ENCODE data around the gene APIP.

APIP gene

DNA sequence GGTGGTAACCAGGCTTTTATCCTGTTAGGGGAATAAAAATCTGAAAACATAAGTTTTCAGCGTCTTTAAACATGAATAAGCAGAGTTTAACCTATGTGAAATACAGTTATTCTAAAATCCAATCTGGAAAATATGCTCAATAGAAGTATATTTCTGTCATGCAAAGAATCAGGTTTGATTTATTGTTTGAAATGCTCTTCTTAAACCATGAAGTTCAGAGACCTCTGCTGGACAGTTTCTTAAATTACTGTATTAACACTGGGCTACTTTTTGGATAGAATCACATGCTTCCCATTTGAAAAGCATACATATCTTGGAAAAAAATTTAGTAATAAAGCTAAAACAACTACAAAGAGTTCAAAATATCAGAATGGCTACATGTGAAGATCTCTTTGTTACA is 25.4 kb downstream of the APIP start:
- no peaks in the 10 kb centered on the region for H3K27me3 ChIP-seq (ENCODE audit: control insufficient read depth in 1 of 2, insufficient read depth in 2 of 2, low read length in 2 of 2)
- peaks cover 6 to 9% of the 10 kb centered on the region in 2 donors for H3K36me3 ChIP-seq (ENCODE audit: control insufficient read depth in 1 of 2, insufficient read depth in 2 of 2, low read length in 2 of 2)
- H3K9me3 ChIP-seq (ENCODE audit: control insufficient read depth in 1 of 2, low read length in 2 of 2), result no peaks in the 10 kb centered on the region
- H3K9ac ChIP-seq (ENCODE audit: low read depth in 1 of 2, low read length in 2 of 2), result no peak overlapping the region
- no peak overlapping the region for H3K27ac ChIP-seq (ENCODE audit: low read depth, low read length)
- H3K4me3 ChIP-seq (ENCODE audit: low read depth in 1 of 2, low read length in 2 of 2), result no peak overlapping the region
- no peaks in the 10 kb centered on the region for H3K4me1 ChIP-seq (ENCODE audit: control insufficient read depth in 1 of 2, insufficient read depth in 2 of 2, low read length in 2 of 2)

DNA sequence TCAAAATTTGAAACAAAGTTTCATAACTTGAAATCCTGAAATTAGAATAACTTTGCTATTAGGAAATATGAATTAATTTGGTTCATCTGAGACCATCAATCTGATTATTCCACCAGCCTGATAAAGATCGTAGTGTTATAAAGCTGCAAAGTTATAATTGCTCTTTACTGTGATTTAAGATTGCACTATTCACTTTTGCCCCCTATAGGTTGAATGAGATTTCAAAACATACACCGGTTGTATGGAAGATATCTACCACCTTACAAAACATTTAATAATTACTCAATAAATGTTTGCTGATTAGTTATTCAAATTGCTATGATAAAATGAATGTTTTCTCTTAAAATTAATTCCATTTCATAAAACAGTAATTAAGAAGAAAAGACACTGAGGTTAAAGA is 26.1 kb downstream of the APIP start:
- Histone ChIP-seq H3K4me1 (ENCODE audit: control insufficient read depth in 1 of 2, insufficient read depth in 2 of 2, low read length in 2 of 2) (no peaks in the 10 kb centered on the region), H3K36me3 (ENCODE audit: control insufficient read depth in 1 of 2, insufficient read depth in 2 of 2, low read length in 2 of 2) (peaks cover 6 to 12% of the 10 kb centered on the region in 2 donors), H3K27me3 (ENCODE audit: control insufficient read depth in 1 of 2, insufficient read depth in 2 of 2, low read length in 2 of 2) (no peaks in the 10 kb centered on the region), H3K9ac (ENCODE audit: low read depth in 1 of 2, low read length in 2 of 2) (no peak overlapping the region), H3K4me3 (ENCODE audit: low read depth in 1 of 2, low read length in 2 of 2) (no peak overlapping the region), H3K27ac (ENCODE audit: low read depth, low read length) (no peak overlapping the region), H3K9me3 (ENCODE audit: control insufficient read depth in 1 of 2, low read length in 2 of 2) (no peaks in the 10 kb centered on the region)

GRCh38 chr11:34887260-34887659 is 28.9 kb downstream of the APIP start:
- Histone ChIP-seq H3K4me3 (ENCODE audit: low read depth in 1 of 2, low read length in 2 of 2) (no peak overlapping the region), H3K4me1 (ENCODE audit: control insufficient read depth in 1 of 2, insufficient read depth in 2 of 2, low read length in 2 of 2) (no peaks in the 10 kb centered on the region), H3K27ac (ENCODE audit: low read depth, low read length) (no peak overlapping the region), H3K9me3 (ENCODE audit: control insufficient read depth in 1 of 2, low read length in 2 of 2) (no peaks in the 10 kb centered on the region), H3K36me3 (ENCODE audit: control insufficient read depth in 1 of 2, insufficient read depth in 2 of 2, low read length in 2 of 2) (peaks cover 6 to 16% of the 10 kb centered on the region in 2 donors), H3K9ac (ENCODE audit: low read depth in 1 of 2, low read length in 2 of 2) (no peak overlapping the region), H3K27me3 (ENCODE audit: control insufficient read depth in 1 of 2, insufficient read depth in 2 of 2, low read length in 2 of 2) (no peaks in the 10 kb centered on the region)

- Histone ChIP-seq H3K36me3 (ENCODE audit: control insufficient read depth in 1 of 2, insufficient read depth in 2 of 2, low read length in 2 of 2) (peaks cover 6 to 16% of the 10 kb centered on the region in 2 donors), H3K9me3 (ENCODE audit: control insufficient read depth in 1 of 2, low read length in 2 of 2) (no peaks in the 10 kb centered on the region), H3K4me3 (ENCODE audit: low read depth in 1 of 2, low read length in 2 of 2) (no peak overlapping the region), H3K9ac (ENCODE audit: low read depth in 1 of 2, low read length in 2 of 2) (no peak overlapping the region), H3K27ac (ENCODE audit: low read depth, low read length) (no peak overlapping the region), H3K27me3 (ENCODE audit: control insufficient read depth in 1 of 2, insufficient read depth in 2 of 2, low read length in 2 of 2) (no peaks in the 10 kb centered on the region), H3K4me1 (ENCODE audit: control insufficient read depth in 1 of 2, insufficient read depth in 2 of 2, low read length in 2 of 2) (no peaks in the 10 kb centered on the region)
These were observed 29.6 kb downstream of the APIP start for GRCh38 chr11:34886609-34887008.

DNA sequence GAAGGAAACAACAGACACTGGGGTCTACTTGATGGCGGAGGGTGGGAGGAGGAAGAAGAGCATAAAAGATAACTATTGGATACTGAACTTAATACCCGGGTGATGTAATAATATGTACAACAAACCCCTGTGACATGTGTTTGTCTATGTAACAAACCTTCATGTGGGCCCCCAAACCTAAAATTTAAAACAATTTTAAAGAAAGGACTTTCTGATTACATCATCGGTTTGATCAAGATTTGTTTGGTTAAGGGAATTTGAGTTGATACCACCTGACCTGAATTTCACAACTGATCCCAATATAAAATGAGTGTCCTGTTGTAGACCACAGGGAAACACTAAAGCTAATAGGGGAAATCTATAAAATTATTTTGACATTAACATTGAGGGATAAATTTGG is 34.3 kb downstream of the APIP start:
- no peaks in the 10 kb centered on the region for H3K27me3 ChIP-seq (ENCODE audit: control insufficient read depth in 1 of 2, insufficient read depth in 2 of 2, low read length in 2 of 2)
- no peak overlapping the region for H3K4me3 ChIP-seq (ENCODE audit: low read depth in 1 of 2, low read length in 2 of 2)
- no peak overlapping the region for H3K27ac ChIP-seq (ENCODE audit: low read depth, low read length)
- peaks cover 0 to 14% of the 10 kb centered on the region in 2 donors for H3K36me3 ChIP-seq (ENCODE audit: control insufficient read depth in 1 of 2, insufficient read depth in 2 of 2, low read length in 2 of 2)
- H3K9ac ChIP-seq (ENCODE audit: low read depth in 1 of 2, low read length in 2 of 2), result no peak overlapping the region
- H3K9me3 ChIP-seq (ENCODE audit: control insufficient read depth in 1 of 2, low read length in 2 of 2), result no peaks in the 10 kb centered on the region
- no peaks in the 10 kb centered on the region for H3K4me1 ChIP-seq (ENCODE audit: control insufficient read depth in 1 of 2, insufficient read depth in 2 of 2, low read length in 2 of 2)

DNA sequence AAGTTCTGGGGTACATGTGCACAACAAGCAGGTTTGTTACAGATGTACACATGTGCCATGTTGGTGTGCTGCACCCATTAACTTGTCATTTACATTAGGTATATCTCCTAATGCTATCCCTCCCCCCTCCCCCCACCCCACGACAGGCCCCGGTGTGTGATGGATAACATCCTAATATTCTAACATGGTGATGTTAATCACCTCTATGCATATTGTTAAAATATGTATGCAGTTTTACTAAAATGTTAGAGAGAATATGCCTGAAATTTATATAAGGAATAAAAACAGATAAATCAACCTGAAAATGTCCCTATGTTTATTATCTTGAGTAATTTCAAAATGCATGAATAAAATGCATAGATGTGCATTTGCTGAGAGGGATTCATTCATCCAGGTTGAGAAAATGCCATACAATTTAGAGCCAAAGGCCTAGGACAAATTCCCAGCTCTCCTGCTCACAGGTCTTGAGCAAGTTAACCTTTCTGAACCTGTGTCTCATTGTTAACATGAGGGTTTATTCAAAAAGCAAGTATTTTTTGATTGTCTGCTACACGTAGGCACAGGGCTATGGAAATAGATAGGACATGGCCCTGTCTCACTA is 38.7 kb downstream of the APIP start:
- H3K4me1 ChIP-seq (ENCODE audit: control insufficient read depth in 1 of 2, insufficient read depth in 2 of 2, low read length in 2 of 2), result peaks cover 0 to 5% of the 10 kb centered on the region in 2 donors
- no peaks in the 10 kb centered on the region for H3K27me3 ChIP-seq (ENCODE audit: control insufficient read depth in 1 of 2, insufficient read depth in 2 of 2, low read length in 2 of 2)
- H3K36me3 ChIP-seq (ENCODE audit: control insufficient read depth in 1 of 2, insufficient read depth in 2 of 2, low read length in 2 of 2), result no peaks in the 10 kb centered on the region
- no peak overlapping the region for H3K9ac ChIP-seq (ENCODE audit: low read depth in 1 of 2, low read length in 2 of 2)
- no peaks in the 10 kb centered on the region for H3K9me3 ChIP-seq (ENCODE audit: control insufficient read depth in 1 of 2, low read length in 2 of 2)
- no peak overlapping the region for H3K4me3 ChIP-seq (ENCODE audit: low read depth in 1 of 2, low read length in 2 of 2)
- H3K27ac ChIP-seq (ENCODE audit: low read depth, low read length), result no peak overlapping the region

- Histone ChIP-seq H3K36me3 (ENCODE audit: control insufficient read depth in 1 of 2, insufficient read depth in 2 of 2, low read length in 2 of 2) (no peaks in the 10 kb centered on the region), H3K27me3 (ENCODE audit: control insufficient read depth in 1 of 2, insufficient read depth in 2 of 2, low read length in 2 of 2) (no peaks in the 10 kb centered on the region), H3K9me3 (ENCODE audit: control insufficient read depth in 1 of 2, low read length in 2 of 2) (no peaks in the 10 kb centered on the region), H3K9ac (ENCODE audit: low read depth in 1 of 2, low read length in 2 of 2) (no peak overlapping the region), H3K4me3 (ENCODE audit: low read depth in 1 of 2, low read length in 2 of 2) (no peak overlapping the region), H3K4me1 (ENCODE audit: control insufficient read depth in 1 of 2, insufficient read depth in 2 of 2, low read length in 2 of 2) (peaks cover 0 to 5% of the 10 kb centered on the region in 2 donors), H3K27ac (ENCODE audit: low read depth, low read length) (no peak overlapping the region)
These were observed 42.0 kb downstream of the APIP start for GRCh38 chr11:34874202-34874601.

DNA sequence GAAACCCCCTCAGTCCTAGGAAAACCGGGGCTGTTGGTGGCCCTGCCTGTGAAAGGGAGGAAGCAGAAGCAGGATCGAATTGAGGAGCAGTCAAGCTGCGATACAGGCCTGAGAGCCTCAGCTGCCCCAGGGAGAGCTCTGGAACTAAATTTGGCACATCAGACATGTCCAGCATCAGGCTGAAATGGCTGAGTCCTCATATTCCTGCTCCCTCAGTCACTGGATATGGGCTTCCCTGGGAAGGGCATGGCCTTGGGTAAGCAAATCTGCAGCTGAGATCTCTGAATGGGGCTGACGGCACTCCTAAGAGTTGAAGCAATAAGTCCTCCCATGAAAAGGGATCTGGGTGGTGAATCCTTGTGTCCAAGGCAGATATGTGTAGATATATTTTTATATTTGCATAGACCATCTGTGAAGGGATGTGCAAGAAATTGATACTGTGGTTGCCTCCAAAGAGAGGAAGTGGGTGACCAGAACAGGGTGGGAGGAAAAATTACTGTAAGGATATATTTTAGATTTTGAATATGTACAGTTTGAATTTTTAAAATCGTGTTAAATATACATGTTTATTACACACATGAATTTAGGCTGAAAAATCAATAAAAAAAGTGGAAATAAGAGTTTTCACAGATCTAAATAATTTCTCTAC is 45.5 kb downstream of the APIP start:
- H3K36me3 ChIP-seq (ENCODE audit: control insufficient read depth in 1 of 2, insufficient read depth in 2 of 2, low read length in 2 of 2), result no peaks in the 10 kb centered on the region
- H3K4me1 ChIP-seq (ENCODE audit: control insufficient read depth in 1 of 2, insufficient read depth in 2 of 2, low read length in 2 of 2), result peaks cover 0 to 5% of the 10 kb centered on the region in 2 donors
- no peaks in the 10 kb centered on the region for H3K27me3 ChIP-seq (ENCODE audit: control insufficient read depth in 1 of 2, insufficient read depth in 2 of 2, low read length in 2 of 2)
- H3K4me3 ChIP-seq (ENCODE audit: low read depth in 1 of 2, low read length in 2 of 2), result no peak overlapping the region
- no peaks in the 10 kb centered on the region for H3K9me3 ChIP-seq (ENCODE audit: control insufficient read depth in 1 of 2, low read length in 2 of 2)
- H3K27ac ChIP-seq (ENCODE audit: low read depth, low read length), result no peak overlapping the region
- no peak overlapping the region for H3K9ac ChIP-seq (ENCODE audit: low read depth in 1 of 2, low read length in 2 of 2)

DNA sequence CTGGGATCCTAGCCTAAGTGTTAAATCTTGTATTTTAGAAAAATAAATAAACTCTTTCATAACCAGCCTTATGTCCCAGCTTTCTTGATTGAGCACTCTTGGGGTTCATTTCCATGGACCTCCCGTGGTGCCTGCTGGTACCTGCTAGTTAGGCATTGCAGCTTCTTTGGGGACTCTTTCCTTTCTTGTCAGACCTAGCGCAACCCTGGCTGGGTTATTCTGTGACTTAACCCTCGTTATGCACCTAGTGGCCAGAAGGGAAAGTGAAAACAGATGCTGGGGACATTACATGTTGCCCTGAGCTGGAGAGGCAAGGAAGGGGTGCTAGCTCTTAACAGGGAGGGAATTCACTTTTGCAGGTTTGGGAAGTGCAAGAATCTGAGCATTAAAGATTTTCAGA is 46.8 kb downstream of the APIP start:
- Histone ChIP-seq H3K9me3 (ENCODE audit: control insufficient read depth in 1 of 2, low read length in 2 of 2) (no peaks in the 10 kb centered on the region), H3K4me1 (ENCODE audit: control insufficient read depth in 1 of 2, insufficient read depth in 2 of 2, low read length in 2 of 2) (peaks cover 0 to 5% of the 10 kb centered on the region in 2 donors)

DNA sequence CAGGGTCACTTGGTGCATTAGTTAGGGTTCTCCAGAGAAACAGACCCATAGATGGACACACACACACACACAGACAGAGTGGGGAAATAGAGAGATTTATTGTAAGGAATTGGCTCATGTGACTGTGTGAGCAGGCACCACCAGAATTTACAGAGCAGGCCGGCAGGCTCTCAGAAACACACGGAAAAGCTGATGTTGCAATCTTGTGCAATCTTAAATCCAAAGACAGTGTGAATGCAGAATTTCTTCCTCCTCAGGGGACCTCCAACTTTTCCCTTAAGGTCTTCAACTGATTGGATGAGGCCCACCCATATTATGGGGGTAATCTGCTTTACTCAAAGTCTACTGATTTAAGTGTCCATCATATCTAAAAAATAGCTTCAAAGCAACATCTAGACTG is 49.8 kb downstream of the APIP start:
- Histone ChIP-seq H3K9me3 (ENCODE audit: control insufficient read depth in 1 of 2, low read length in 2 of 2) (no peaks in the 10 kb centered on the region), H3K27ac (ENCODE audit: low read depth, low read length) (no peak overlapping the region), H3K27me3 (ENCODE audit: control insufficient read depth in 1 of 2, insufficient read depth in 2 of 2, low read length in 2 of 2) (no peaks in the 10 kb centered on the region), H3K4me3 (ENCODE audit: low read depth in 1 of 2, low read length in 2 of 2) (no peak overlapping the region), H3K4me1 (ENCODE audit: control insufficient read depth in 1 of 2, insufficient read depth in 2 of 2, low read length in 2 of 2) (no peaks in the 10 kb centered on the region), H3K9ac (ENCODE audit: low read depth in 1 of 2, low read length in 2 of 2) (no peak overlapping the region), H3K36me3 (ENCODE audit: control insufficient read depth in 1 of 2, insufficient read depth in 2 of 2, low read length in 2 of 2) (no peaks in the 10 kb centered on the region)

More for the DNA sequence above, 46.8 kb downstream of the APIP start:
- H3K4me3 ChIP-seq (ENCODE audit: low read depth in 1 of 2, low read length in 2 of 2), result no peak overlapping the region
- no peak overlapping the region for H3K27ac ChIP-seq (ENCODE audit: low read depth, low read length)
- H3K36me3 ChIP-seq (ENCODE audit: control insufficient read depth in 1 of 2, insufficient read depth in 2 of 2, low read length in 2 of 2), result no peaks in the 10 kb centered on the region
- H3K27me3 ChIP-seq (ENCODE audit: control insufficient read depth in 1 of 2, insufficient read depth in 2 of 2, low read length in 2 of 2), result no peaks in the 10 kb centered on the region
- H3K9ac ChIP-seq (ENCODE audit: low read depth in 1 of 2, low read length in 2 of 2), result no peak overlapping the region
